ENCODE data around the gene GALNT8. TPM values are rescaled to one million over a fixed set of nuclear protein-coding genes. Genes with fewer than 3 reads are reported as not detected.

The GALNT8 gene
- total RNA-seq, 1 donor = not detected

DNA sequence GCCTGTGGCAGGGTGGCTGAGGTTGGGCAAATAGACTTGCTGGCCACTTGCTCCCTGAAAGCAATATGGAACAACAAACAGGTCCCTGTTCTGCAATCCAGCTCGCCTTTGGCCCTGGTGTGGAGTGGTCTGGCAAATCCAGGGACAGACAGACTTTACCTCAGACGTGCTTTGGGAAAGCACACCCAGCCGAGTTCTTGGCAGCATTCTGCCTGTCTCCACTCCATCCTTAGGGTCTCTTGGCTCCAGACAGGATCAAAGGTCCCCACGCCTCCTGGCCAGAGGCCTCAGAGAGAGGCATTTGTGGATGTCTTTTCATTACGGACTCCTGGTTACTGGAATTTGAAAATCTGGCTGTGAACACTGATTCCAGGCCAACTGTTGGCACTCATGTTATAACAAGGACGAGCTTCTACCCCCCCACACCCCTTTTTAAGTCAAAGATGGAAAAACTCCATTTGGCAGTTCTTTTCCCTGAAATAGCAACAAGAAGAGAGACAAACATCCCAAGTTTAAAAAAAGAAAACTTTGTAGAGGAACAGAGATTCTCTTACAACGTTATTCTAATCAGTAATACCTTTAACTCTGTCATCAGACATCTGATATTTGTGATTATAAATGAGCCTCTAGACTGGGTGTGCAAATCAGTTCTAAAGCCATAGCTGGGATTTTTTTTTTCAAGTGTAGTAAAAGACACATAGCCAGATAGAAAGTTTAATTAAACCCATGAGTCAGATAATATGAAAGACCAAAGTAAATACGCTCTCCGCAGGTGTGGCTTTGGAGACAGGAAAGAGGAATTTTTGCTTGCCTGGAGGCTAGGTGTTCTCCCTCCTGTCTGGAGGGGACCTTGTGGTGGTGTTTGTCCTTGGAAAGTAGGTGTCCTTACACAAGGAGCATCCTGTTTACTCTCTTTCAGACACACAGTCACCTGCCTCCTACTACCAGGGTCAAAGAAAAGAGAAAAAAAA lies 60.7 kb downstream of the GALNT8 start:
- no peak overlapping the region for H3K27ac ChIP-seq (ENCODE audit: low read depth, low read length)
- no peak for DNase-seq (ENCODE audit: insufficient read length, low spot score, missing footprints)
- H3K36me3 ChIP-seq (ENCODE audit: insufficient read depth, low read length) = no peaks in the 10 kb centered on the region
- H3K9me3 ChIP-seq (ENCODE audit: low read depth, low read length) = no peaks in the 10 kb centered on the region
- H2AFZ ChIP-seq (ENCODE audit: low read length) = no peak overlapping the region
- H3K79me2 ChIP-seq (ENCODE audit: insufficient read depth, low read length) = no peaks in the 10 kb centered on the region
- no peaks in the 10 kb centered on the region for H3K27me3 ChIP-seq (ENCODE audit: insufficient read depth, low read length)
- no peak overlapping the region for H3K4me3 ChIP-seq (ENCODE audit: insufficient read depth, low read length)
- no peaks in the 10 kb centered on the region for H3K4me1 ChIP-seq (ENCODE audit: insufficient read depth, low read length)
- no peaks in the 10 kb centered on the region for H4K20me1 ChIP-seq (ENCODE audit: insufficient read depth, low read length)
- no peak overlapping the region for H3K4me2 ChIP-seq (ENCODE audit: insufficient read depth, low read length)
- TF ChIP-seq, protein P1, sequence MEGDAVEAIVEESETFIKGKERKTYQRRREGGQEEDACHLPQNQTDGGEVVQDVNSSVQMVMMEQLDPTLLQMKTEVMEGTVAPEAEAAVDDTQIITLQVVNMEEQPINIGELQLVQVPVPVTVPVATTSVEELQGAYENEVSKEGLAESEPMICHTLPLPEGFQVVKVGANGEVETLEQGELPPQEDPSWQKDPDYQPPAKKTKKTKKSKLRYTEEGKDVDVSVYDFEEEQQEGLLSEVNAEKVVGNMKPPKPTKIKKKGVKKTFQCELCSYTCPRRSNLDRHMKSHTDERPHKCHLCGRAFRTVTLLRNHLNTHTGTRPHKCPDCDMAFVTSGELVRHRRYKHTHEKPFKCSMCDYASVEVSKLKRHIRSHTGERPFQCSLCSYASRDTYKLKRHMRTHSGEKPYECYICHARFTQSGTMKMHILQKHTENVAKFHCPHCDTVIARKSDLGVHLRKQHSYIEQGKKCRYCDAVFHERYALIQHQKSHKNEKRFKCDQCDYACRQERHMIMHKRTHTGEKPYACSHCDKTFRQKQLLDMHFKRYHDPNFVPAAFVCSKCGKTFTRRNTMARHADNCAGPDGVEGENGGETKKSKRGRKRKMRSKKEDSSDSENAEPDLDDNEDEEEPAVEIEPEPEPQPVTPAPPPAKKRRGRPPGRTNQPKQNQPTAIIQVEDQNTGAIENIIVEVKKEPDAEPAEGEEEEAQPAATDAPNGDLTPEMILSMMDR (IDR thresholded peaks at IDR 0.05; ENCODE audit: extremely low read depth, low read depth, low read length) = no peak

GRCh38 chr12:4784404-4785054 lies 64.3 kb downstream of the GALNT8 start:
- H3K27ac ChIP-seq (ENCODE audit: low read depth, low read length) = no peak overlapping the region
- no peak for DNase-seq (ENCODE audit: insufficient read length, low spot score, missing footprints)

DNA sequence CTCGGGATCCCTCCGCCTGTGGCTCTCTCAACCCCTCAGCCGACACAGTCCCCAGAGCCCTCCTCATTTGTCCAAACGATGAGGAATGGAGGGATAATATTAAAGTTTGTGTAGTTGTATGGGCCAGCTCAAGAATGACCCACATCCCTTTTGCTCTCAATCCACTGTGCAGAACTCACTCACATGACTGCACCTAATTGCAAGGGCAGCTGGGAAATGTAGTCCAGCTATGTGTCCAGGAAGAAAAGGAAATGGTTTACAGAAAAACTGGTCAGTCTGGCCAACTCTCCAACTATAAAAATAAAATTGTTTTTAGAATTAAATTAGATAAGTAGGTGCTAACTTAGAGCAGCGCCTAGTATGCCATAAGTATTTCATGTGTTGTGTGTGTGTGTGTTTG lies 66.6 kb downstream of the GALNT8 start:
- no peaks in the 10 kb centered on the region for H3K36me3 ChIP-seq (ENCODE audit: insufficient read depth, low read length)
- H3K4me3 ChIP-seq (ENCODE audit: insufficient read depth, low read length) = no peak overlapping the region
- DNase-seq (ENCODE audit: insufficient read length, low spot score, missing footprints) = no peak
- no peaks in the 10 kb centered on the region for H3K4me1 ChIP-seq (ENCODE audit: insufficient read depth, low read length)
- H2AFZ ChIP-seq (ENCODE audit: low read length) = no peak overlapping the region
- no peaks in the 10 kb centered on the region for H3K79me2 ChIP-seq (ENCODE audit: insufficient read depth, low read length)
- TF ChIP-seq, protein P1 (IDR thresholded peaks at IDR 0.05; ENCODE audit: extremely low read depth, low read depth, low read length) = no peak
- no peak overlapping the region for H3K27ac ChIP-seq (ENCODE audit: low read depth, low read length)
- no peaks in the 10 kb centered on the region for H3K27me3 ChIP-seq (ENCODE audit: insufficient read depth, low read length)
- no peak overlapping the region for H3K4me2 ChIP-seq (ENCODE audit: insufficient read depth, low read length)
- no peaks in the 10 kb centered on the region for H4K20me1 ChIP-seq (ENCODE audit: insufficient read depth, low read length)
- H3K9me3 ChIP-seq (ENCODE audit: low read depth, low read length) = no peaks in the 10 kb centered on the region

More at GRCh38 chr12:4784404-4785054, 64.3 kb downstream of the GALNT8 start:
- no peak overlapping the region for H3K4me3 ChIP-seq (ENCODE audit: insufficient read depth, low read length)
- H2AFZ ChIP-seq (ENCODE audit: low read length) = no peak overlapping the region
- no peaks in the 10 kb centered on the region for H3K27me3 ChIP-seq (ENCODE audit: insufficient read depth, low read length)
- H3K9me3 ChIP-seq (ENCODE audit: low read depth, low read length) = no peaks in the 10 kb centered on the region
- no peaks in the 10 kb centered on the region for H4K20me1 ChIP-seq (ENCODE audit: insufficient read depth, low read length)
- TF ChIP-seq, protein P1 (IDR thresholded peaks at IDR 0.05; ENCODE audit: extremely low read depth, low read depth, low read length) = no peak
- no peak overlapping the region for H3K4me2 ChIP-seq (ENCODE audit: insufficient read depth, low read length)
- H3K79me2 ChIP-seq (ENCODE audit: insufficient read depth, low read length) = no peaks in the 10 kb centered on the region
- no peaks in the 10 kb centered on the region for H3K4me1 ChIP-seq (ENCODE audit: insufficient read depth, low read length)
- H3K36me3 ChIP-seq (ENCODE audit: insufficient read depth, low read length) = no peaks in the 10 kb centered on the region

- Histone ChIP-seq H3K4me1 (ENCODE audit: insufficient read depth, low read length) (no peaks in the 10 kb centered on the region), H3K27ac (ENCODE audit: low read depth, low read length) (no peak overlapping the region), H2AFZ (ENCODE audit: low read length) (no peak overlapping the region), H3K79me2 (ENCODE audit: insufficient read depth, low read length) (no peaks in the 10 kb centered on the region), H3K9me3 (ENCODE audit: low read depth, low read length) (no peaks in the 10 kb centered on the region), H3K27me3 (ENCODE audit: insufficient read depth, low read length) (no peaks in the 10 kb centered on the region), H3K36me3 (ENCODE audit: insufficient read depth, low read length) (no peaks in the 10 kb centered on the region), H4K20me1 (ENCODE audit: insufficient read depth, low read length) (no peaks in the 10 kb centered on the region), H3K4me2 (ENCODE audit: insufficient read depth, low read length) (no peak overlapping the region), H3K4me3 (ENCODE audit: insufficient read depth, low read length) (no peak overlapping the region)
- DNase-seq (ENCODE audit: insufficient read length, low spot score, missing footprints) = no peak
- TF ChIP-seq, protein P1 (IDR thresholded peaks at IDR 0.05; ENCODE audit: extremely low read depth, low read depth, low read length) = no peak
Observed at GRCh38 chr12:4787965-4788364, 67.8 kb downstream of the GALNT8 start.

Measured in osteoblast (primary cell).